GM19372 (cell line): Measurements from ENCODE around the gene EPHB2.

Experiments used
- ATAC-seq: cut with Tn5 transposase; IDR thresholded peaks from one replicate; pipeline ENCODE4 v1.9.1; 2021; ENCODE audit warnings: mild to moderate bottlenecking, low read depth, moderate library complexity; ENCODE audit not compliant: unreplicated experiment

The EPHB2 gene

DNA sequence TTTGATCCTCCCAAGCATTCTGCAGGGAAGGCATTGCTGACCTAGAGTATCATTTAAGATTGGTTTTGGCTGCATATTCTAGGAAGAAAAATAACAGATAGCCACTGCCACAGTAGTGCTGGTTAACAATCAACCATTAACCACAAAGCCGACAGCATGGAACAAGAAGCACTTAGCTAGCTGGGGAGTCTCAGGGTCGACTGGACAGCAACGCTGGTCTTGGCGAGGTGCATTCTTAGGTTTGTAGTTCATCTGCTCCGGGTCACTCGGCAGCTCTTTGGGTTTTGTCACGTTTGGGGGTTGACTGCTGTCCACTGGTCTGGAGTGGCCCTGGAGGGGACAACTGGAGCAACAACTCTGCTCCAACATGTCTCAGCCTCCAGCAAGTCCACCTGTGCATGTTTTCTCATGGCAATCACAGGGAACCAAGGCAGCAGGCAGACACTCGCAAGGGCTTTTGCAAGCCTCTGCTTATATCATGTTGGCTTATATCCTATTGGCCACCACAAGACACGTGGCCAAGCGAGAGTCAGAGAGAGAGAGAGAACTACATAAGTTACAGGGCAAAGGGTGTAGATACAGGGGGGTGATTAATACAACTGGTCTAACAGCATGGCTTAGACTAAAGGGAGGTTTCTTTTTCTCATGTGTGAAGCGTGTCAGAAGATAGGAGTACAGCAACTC lies 162.5 kb downstream of the EPHB2 start:
- no peak for ATAC-seq

DNA sequence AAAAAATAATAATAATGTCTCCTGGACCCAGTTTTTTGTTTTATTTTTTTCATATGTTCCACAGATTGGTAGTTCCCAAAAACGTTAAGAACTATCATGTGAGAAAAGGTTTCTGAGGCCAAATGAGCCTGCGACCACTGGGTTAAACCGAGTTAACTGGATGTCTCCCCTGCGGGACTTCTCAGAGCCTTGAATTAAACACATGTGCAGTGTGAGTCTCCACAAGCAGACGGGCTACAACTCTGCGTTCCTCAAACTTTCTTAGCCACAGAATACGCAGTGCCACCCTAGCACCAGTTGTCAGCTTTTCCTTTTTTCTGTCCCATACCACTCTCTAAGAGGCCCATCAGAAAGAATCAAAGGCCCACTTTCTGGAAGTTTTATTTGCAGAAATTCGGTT lies 164.1 kb downstream of the EPHB2 start:
- ATAC-seq: no peak

DNA sequence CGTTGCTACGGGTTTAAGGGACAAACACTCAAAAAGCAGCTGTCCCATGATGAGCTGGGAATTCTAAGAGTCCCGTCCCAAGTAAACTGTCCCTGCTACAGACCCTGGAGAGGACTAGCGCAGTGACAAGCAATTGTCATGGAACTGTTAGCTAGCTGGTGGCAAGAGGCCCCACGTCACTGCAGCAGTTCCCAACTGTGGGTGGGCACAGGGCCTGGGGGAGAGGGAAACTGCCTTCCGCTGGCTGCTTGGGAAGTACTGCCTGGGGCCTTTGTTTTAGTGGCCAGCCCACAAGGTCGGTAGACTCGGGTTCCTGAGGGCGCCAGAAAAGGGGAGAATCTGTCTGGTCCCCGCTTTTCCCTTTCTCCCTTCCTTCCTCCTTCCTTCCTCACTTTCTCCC lies 164.6 kb downstream of the EPHB2 start:
- ATAC-seq: no peak

DNA sequence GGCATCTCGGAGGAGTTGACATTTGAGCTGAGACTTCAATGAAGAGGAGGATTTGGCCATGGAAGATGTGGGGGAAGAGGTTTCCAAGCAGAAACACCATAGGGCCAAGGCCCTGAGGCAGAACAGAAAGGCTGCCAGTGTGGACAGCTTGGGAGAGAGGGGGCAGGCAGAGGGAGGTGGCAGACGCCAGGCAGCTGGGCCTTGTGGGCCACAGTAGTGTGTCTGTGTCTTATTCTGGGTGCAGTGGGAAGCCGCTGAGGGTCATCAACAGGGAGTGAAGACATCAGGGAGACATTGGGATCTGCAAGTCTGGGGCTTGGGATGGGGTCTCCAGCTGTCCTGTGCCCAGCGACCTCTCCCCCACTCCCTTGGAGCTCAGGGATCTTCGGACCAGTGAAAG lies 165.2 kb downstream of the EPHB2 start:
- ATAC-seq: no peak

DNA sequence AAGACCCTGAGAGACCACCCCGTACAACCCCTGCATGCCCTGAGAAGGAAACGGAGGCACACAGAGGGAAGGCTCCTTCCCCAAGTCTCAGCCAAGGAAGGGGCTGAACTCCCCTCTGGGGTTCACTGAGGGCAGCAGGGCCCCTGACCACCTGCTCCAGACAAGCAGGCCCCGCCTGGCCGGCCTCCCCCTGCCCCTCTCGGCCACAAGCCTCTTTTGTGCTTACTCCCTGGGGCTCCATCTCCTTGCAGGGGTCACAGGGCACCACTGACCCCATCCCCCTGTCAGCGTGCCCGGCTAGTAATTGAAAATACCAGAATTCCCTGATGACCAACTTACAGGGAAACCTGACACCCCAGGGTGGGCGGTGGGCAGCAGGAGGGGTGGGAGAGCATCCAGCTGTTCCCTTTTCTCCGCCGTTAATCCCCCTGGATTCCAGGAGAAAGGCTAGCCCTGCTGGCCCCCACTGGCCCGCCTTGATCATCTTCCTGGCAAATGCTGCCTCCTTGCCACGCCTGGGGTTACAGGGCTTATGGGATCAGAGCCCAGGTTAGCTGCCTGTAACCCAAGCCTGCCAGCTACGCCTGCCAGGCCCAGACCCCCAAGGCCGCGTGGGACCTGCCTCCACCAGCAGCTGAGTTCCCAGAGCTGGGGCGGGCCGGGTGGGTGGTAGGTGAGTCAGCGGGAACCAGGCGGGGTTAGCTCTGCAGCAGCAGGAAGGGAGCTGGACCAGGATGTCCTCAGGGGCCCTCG lies 165.9 kb downstream of the EPHB2 start:
- no peak for ATAC-seq

DNA sequence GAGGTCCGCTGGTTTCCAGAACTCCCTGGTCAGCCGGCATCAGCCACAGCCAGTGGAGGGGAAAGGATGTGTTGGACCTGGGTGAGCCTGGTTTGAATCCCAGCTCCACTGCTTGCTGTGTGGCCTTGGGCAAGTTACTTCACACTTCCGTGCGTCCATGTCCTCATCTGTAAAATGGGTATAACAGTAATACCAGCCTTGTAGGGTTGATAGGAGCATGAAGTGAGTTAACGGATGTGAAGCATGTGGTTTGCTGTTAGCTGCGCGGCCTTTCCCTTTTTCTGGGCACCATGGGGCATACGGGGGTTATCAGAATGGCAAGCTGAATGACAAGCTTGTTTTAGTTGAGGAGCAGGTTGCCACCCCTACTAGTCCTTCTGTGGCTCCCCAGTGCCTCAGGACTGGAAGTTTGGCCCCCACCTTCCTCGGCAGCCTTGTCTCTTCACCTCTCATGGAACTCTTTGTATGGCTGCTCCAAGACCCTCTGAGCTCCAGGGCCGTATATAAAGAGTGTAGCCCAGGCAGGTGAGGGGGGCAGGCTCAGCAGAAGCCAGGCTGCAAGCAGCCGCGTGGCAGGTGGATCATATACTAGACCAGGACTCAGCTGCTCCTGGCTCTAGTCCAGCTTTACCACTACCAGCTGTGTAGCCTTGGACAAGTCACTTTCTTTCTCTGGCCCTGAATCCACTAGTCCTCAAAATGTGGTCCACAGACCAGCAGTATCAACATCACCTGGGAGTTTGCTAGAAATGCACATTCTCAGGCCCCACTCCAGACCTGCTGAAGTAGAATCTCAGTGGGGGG lies 166.7 kb downstream of the EPHB2 start:
- ATAC-seq: no peak

DNA sequence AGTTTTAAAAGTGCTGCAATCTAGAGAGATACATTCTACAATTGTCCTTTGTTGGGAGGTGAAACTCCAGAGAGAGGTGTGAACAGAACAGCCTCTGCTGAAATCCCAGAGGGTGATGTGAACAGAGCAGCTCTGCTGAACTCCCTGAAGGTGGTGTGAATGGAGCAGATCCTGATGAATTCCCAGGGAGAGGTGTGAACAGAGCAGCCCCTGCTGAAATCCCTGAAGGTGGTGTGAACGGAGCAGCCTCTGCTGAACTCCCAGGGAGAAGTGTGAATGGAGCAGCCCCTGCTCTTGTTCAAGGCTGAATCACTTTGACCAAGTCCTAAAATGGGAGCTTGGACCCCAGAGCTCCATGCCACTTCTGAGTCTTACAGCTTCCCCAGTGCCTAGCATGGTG lies 167.3 kb downstream of the EPHB2 start:
- no peak for ATAC-seq

DNA sequence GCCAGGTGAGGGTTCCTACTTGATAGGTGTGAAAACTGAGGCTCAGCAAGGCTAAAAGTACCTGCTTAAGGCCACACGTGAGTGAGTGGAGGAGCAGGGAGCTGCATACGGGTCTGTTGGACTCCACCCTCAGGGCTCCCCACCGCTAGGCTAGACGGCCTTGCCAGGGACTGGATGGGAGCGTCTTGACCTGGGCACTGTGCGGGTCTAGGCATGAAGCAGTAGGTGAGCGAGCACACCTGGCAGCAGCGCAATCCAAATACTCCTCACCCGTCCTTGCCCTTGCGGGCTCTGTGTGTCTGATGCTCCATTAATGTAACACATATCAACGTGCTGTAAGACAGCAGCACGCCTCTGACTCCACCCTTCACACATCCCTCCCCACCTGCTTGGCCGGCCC lies 168.0 kb downstream of the EPHB2 start:
- ATAC-seq: no peak

DNA sequence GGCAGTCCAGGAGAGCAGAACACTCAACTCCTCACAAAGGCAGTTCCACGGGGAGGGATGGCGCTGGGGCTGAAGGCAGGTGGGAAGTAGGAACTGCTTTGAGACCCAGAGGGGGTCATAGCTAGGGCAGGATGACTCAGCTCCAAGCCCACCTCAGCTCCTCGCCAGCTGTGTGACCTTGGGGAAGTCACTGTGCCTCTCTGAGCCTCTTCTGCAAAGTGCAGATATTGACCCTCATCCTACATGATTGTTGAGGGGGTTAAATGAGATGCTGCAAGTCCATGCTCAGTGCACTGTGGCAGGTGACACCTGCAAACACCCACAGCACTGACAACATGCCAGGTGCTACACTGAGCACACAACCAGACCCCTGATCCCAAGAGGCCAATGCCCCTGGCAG lies 168.8 kb downstream of the EPHB2 start:
- ATAC-seq: no peak

DNA sequence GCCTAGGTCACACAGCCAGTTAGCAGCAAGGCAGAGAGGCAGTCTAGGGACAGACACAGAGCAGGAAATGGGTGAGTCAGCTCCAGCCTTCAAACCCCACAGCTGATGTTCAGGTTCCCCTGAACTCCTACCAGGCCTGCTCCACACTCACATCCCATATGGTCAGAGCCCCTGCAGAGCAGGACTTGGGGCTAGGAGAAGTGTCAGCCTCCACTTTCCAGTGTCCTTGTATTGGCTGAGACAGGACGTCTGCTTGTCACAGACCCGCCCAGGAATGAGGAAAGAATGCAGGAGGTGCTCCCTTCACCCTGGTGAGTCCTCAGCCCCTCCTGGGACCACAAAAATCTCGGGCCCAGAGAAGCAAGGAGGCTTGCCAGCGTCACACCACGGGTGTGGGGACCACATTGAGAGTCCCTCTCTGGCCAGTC lies 169.5 kb downstream of the EPHB2 start:
- no peak for ATAC-seq

DNA sequence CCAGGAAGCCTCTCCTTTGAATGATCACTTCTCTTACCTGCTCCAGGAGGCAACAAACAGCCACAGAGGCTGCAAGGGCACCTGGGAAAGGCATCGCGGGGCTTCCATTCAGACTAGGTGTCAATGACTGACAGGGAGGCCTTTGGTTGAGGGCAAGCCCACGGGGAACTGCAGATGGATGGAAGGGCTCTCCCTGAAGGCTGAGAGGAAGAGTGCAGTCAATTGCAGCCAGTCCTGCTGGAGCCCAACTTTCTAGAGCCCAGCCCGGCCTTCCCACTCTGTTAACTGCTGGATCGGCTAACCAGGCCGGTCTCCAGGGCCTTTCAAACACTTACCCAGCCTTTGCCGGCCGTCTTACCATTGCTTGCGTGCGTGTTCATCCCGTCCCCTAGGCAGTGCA lies 172.8 kb downstream of the EPHB2 start:
- ATAC-seq: no peak

DNA sequence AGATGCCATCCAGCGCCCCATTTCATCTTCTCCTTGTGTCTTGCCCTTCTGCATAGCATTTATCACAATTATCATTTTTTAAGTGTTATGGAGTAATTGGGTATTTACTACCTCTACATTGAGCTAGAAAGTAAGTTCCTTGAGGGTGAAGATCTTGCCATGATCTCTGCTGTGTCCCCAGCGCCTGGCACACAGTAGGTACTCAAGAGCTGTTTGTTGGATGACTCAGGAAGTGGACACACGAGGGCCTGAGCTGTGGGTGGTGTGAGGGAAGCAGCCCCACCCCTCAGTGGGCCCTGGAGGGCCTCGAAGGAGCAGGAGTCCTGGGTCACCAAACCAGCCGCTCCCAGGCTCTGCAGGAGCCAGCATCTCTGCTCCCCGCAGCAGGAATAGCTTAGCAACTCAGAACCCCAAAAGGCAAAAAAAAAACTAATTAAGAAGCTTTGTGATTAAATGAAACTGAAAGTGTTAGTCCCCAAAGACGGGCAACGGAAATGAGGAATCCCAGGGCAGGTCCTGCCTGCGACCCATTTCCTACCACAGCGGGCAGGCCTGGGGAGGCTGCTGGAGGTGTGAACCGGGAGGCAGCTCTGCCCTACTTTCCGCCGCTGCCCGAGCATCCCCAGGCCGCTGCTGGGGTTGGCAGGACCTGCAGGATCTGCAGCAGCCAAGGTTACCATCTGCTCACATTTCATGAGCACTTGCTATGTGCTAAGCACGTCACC lies 174.3 kb downstream of the EPHB2 start:
- no peak for ATAC-seq

DNA sequence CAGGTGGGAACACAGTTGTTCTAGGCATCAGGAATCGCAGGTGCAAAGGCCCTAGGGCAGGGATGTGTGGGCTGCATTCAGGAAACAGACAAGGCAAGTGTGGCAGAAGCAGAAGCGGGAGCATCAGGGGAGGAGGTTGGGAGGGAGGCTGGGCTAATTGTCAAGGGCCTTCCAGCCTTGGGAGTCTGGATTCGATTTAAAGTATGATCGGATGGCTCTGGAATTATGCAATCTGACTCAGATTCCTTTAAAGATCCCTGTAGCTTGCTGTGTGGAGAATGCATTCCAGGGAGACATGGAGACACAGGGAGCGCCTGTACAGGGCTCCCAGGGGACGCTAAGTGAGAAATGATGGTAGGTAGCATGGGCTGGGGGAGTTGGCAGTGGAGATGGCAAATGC lies 175.6 kb downstream of the EPHB2 start:
- no peak for ATAC-seq

DNA sequence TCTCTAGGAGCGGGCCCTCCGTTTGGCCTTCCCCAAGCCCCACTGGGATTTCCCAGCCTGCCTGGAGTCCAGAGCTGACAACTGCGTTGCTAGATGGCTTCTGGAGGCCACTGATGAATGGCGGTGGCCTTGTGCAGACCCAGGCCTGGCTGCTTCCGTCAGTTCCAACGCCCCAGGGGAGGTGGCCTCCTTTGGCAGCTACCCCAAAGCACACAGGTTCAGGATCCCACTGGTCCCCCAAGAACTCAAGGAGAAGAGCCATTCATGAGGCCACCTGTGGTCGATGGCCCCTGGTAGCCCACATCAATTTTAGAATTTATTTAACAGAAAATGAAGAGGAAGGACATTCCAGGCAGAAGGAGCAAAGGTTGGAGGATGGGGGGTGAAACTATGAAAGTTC lies 176.9 kb downstream of the EPHB2 start:
- ATAC-seq: no peak

DNA sequence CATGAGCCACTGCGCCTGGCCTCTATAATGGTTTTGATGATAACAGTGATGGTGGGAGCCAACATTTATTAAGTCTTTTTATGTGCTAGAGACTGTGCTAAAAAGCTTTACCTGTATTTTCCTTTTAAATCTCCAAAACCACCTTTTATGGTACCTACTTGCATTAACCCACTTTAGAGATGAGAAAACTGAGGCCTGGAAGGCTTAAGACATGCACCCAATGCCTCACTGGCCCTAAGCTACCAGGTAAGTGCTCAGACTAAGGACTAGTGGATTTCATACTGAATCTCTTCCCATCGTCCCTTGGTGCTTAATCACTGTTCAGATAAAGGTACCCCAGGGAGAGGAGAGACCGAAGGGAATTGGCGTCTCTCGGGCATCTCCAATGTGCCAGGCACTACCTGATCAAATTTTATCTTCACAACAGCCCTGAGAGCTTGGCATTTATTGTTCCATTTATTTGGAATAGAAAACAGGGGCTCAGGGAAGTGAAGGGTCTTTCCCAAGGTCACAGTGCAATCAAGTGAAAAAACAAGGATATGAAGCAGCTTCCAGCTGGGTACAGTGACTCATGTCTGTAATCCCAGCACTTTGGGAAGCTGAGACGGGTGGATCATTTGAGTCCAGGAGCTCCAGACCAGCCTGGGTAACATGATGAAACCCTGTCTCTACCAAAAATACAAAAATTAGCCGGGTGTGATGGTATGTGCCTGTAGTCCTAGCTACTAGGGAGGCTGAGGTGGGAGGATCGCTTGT lies 177.9 kb downstream of the EPHB2 start:
- no peak for ATAC-seq

DNA sequence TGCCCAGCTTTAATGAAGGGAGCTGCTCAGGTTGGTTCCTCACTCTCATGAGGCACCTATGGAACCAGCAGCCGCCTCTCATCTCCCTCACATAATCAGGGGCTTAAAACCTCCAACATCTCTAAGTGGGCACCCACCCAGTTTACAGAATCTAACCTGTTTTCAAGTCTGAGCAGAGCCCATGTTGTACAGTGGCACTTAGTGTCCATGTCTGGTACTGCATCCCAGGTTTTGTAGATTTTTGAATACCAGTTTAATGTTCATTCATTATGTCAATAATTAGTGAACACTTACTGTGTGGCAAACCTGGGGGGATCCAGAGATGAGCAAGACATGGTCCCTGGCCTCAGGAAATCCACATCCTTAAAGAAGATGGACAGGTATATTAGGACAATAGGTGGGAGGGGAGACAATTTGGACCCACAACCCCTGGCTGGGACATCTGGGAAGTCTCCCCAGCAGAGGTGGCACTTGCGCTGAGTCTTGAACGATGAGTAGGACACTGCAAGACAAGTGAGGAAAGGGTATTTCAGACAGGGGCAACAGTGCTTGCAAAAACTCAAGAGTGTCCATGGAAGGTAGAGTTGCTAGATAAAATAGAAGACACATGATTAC lies 178.7 kb downstream of the EPHB2 start:
- ATAC-seq: no peak

DNA sequence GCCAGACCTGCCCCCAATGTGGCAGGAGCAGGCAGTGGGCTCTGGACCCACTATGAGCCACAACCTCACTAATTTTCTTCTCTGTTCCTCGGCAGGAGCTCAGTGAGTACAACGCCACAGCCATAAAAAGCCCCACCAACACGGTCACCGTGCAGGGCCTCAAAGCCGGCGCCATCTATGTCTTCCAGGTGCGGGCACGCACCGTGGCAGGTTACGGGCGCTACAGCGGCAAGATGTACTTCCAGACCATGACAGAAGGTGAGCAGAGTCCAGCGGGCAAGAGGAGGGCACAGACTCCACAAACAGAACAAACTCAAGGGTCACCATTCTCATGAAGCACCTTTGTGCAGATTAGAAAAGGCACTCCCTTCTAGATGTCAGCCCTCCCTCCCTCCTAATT lies 182.2 kb downstream of the EPHB2 start:
- ATAC-seq: no peak

DNA sequence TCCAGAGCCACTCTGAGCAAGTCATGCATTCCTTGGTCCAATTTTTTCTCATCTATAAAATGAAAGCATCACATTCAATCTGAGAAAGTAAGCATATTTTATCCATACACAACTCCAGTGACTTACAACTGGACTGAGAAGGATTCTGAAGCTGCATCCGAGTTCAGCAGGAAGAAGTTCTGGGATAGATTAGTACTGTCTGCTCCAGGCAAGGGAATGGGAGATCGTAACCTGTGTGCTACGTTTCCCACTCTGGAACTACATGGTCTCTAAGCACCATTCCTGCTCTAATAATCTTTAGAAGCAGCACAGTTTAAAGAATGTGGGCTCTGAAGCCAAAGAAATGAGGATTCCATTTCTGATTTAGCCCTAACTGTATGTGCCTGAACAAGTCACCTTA lies 182.7 kb downstream of the EPHB2 start:
- ATAC-seq: no peak

DNA sequence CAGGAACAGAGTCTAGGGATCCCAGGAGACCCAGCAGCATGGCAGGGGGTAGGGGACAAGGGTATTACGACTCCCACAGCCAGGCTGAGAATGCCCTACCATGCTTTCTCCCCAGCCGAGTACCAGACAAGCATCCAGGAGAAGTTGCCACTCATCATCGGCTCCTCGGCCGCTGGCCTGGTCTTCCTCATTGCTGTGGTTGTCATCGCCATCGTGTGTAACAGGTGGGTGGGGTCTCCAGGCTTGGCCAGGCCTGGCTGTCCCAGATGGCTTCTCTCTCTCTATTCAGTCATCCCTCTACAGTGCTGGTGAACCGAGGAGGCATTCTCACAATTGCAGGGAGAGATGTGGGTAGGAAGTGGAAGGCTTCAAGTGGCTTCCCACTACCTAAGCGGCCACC lies 184.7 kb downstream of the EPHB2 start:
- ATAC-seq: no peak

DNA sequence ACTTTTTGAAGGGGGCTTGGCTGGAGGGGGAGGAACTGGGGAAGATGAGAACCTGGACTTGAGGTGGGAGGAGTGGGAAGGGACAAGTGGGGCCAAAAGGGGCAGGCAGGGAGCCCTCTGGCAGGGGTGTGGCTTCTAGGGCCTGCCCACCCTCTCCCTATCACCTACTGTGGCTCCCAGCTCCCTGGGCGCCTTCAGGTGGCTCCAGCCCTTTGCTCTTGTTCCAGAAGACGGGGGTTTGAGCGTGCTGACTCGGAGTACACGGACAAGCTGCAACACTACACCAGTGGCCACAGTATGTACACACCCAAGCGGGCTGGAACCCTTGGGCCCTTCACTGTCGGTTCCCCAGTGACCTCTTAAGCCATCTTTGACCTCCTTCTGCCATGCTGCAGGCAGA lies 185.5 kb downstream of the EPHB2 start:
- no peak for ATAC-seq
